HepG2 (cell line): ENCODE results near the gene NRL. TPM values are rescaled to one million over a fixed set of nuclear protein-coding genes. Genes with fewer than 3 reads are reported as not detected.
A peak's percentile ranks its signal among the peaks of the same experiment; 100 is the strongest.

Experiments
- AKAP8 ChIP-seq: sonication (generic); formaldehyde crosslinking; IDR thresholded peaks from 2 replicates; pipeline ENCODE4 v1.5.1; 2020; ENCODE audit warnings: mild to moderate bottlenecking, missing genetic modification reagents
- CERS6 ChIP-seq: sonication (generic); formaldehyde crosslinking; IDR thresholded peaks from 2 replicates; pipeline ENCODE4 v1.5.0; 2020; ENCODE audit warnings: missing genetic modification reagents
- FOXA3 ChIP-seq: IDR thresholded peaks from 2 replicates; pipeline ENCODE4 v1.6.1; 2016; ENCODE audit warnings: missing genetic modification reagents, missing compliant biosample characterization
- FOXO4 ChIP-seq: sonication (generic); formaldehyde crosslinking; conservative IDR thresholded peaks from 2 replicates; pipeline ENCODE4 v1.8.1; 2023; ENCODE audit warnings: missing genetic modification reagents
- MEF2D ChIP-seq: sonication (generic); formaldehyde crosslinking; IDR thresholded peaks from 2 replicates; pipeline ENCODE4 v1.5.1; 2020; ENCODE audit warnings: mild to moderate bottlenecking, missing genetic modification reagents
- STAG1 ChIP-seq: sonication (generic); formaldehyde crosslinking; IDR thresholded peaks from 2 replicates; pipeline ENCODE4 v1.4.0; 2020; ENCODE audit warnings: missing genetic modification reagents
- TCF7 ChIP-seq: sonication (generic); IDR thresholded peaks from 2 replicates; pipeline ENCODE4 v1.6.1; 2016; ENCODE audit warnings: antibody characterized with exemption, low read depth
- ZBTB26 ChIP-seq: IDR thresholded peaks from 2 replicates; pipeline ENCODE4 v1.6.1; 2016; ENCODE audit warnings: missing compliant biosample characterization, missing genetic modification reagents, borderline replicate concordance
- ZBTB34 ChIP-seq: sonication (generic); formaldehyde crosslinking; IDR thresholded peaks from 2 replicates; pipeline ENCODE4 v1.8.0; 2022; ENCODE audit warnings: mild to moderate bottlenecking, missing genetic modification reagents
- ZBTB46 ChIP-seq: sonication (generic); formaldehyde crosslinking; IDR thresholded peaks from 2 replicates; pipeline ENCODE4 v1.4.0; 2020; ENCODE audit warnings: mild to moderate bottlenecking, missing genetic modification reagents, borderline replicate concordance
- ZNF225 ChIP-seq: sonication (generic); formaldehyde crosslinking; IDR thresholded peaks from 2 replicates; pipeline ENCODE4 v1.4.0; 2020; ENCODE audit warnings: mild to moderate bottlenecking, missing genetic modification reagents
- ZNF24 ChIP-seq: fragments of 450-650 bp; IDR thresholded peaks from 2 replicates; pipeline ENCODE4 v1.6.1; 2017; ENCODE audit warnings: antibody characterized with exemption, mild to moderate bottlenecking
- ZNF562 ChIP-seq: sonication (generic); formaldehyde crosslinking; IDR thresholded peaks from 2 replicates; pipeline ENCODE4 v1.8.0; 2022; ENCODE audit warnings: missing genetic modification reagents, borderline replicate concordance
- ZNF567 ChIP-seq: sonication (generic); formaldehyde crosslinking; IDR thresholded peaks from 2 replicates; pipeline ENCODE4 v1.8.1; 2023; ENCODE audit warnings: mild to moderate bottlenecking, missing genetic modification reagents, borderline replicate concordance
- ZNF660 ChIP-seq: sonication (generic); formaldehyde crosslinking; IDR thresholded peaks from 2 replicates; pipeline ENCODE4 v1.5.1; 2020; ENCODE audit warnings: mild to moderate bottlenecking, low read depth, missing genetic modification reagents, borderline replicate concordance
- ZNF704 ChIP-seq: sonication (generic); formaldehyde crosslinking; IDR thresholded peaks from 2 replicates; pipeline ENCODE4 v1.8.1; 2023; ENCODE audit warnings: mild to moderate bottlenecking, inconsistent platforms, moderate library complexity, missing genetic modification reagents, borderline replicate concordance
- ZNF768 ChIP-seq: sonication (generic); formaldehyde crosslinking; IDR thresholded peaks from 2 replicates; pipeline ENCODE4 v1.4.0; 2020; ENCODE audit warnings: missing genetic modification reagents
- ZNF879 ChIP-seq: sonication (generic); formaldehyde crosslinking; IDR thresholded peaks from 2 replicates; pipeline ENCODE4 v1.8.1; 2023; ENCODE audit warnings: missing genetic modification reagents
- polyA plus RNA-seq, 8 experiments: library from polyadenylated mRNA; depleted of rRNA in 3 of 8; stranded (reverse) in 7 of 8; unstranded in 1 of 8; fragments of >200 nt; fragmentation: Illumina TruSeq in 4 of 8; extraction: Trizol in 4 of 8; gene quantifications; 2 replicates each; pipeline versions ENCODE4 v1.2.1 to v1.2.3, GENCODE V29; 2011 to 2016; ENCODE audit warnings: low read depth in 4 of 8, missing spikeins in 1 of 8, mixed read lengths in 1 of 8; ENCODE audit not compliant: insufficient read depth in 1 of 8
- total RNA-seq, 5 experiments: library from RNA; depleted of rRNA; stranded (reverse); fragments of >200 nt; fragmentation: Illumina TruSeq; extraction: Trizol; gene quantifications; 2 replicates each; pipeline ENCODE4 v1.2.3, GENCODE V29; 2016; ENCODE audit warnings: low read depth in 1 of 5
- TF ChIP-seq, protein P1 (sequence below): sonication (generic); formaldehyde crosslinking; IDR thresholded peaks from 2 replicates; pipeline ENCODE4 v1.8.0; 2022; ENCODE audit warnings: mild to moderate bottlenecking, missing genetic modification reagents, moderate library complexity

The NRL gene
- total and polyA plus RNA-seq, 2 of the 13 experiments (the other 11 are each of a cell fraction or from before 2014, with no cell fraction given), result 2.5 to 4.7 TPM

GRCh38 chr14:24032727-24033418, 81.9 kb downstream of the NRL start (continued):
- TF ChIP-seq ZNF704 (no peak), TCF7 (no peak; the same call in 1 of the 2 replicates), FOXO4 (CRISPR knock-in tag) (no peak), MEF2D (CRISPR knock-in tag) (no peak; the same call in 1 of the 2 replicates), ZNF660 (CRISPR knock-in tag) (no peak), FOXA3 (peak; percentile 84), AKAP8 (CRISPR knock-in tag) (no peak), ZBTB26 (CRISPR knock-in tag) (no peak), ZNF562 (CRISPR knock-in tag) (no peak), ZNF567 (CRISPR knock-in tag) (no peak), ZNF24 (no peak), STAG1 (CRISPR knock-in tag) (no peak), ZNF768 (CRISPR knock-in tag) (no peak), ZNF879 (CRISPR knock-in tag) (0 out of 2 replicates have a peak, but pooled peaks have one; percentile 10), CERS6 (CRISPR knock-in tag) (no peak), ZBTB46 (CRISPR knock-in tag) (no peak), ZNF225 (CRISPR knock-in tag) (no peak), ZBTB34 (no peak; the same call in 1 of the 2 replicates)
- TF ChIP-seq, protein P1, sequence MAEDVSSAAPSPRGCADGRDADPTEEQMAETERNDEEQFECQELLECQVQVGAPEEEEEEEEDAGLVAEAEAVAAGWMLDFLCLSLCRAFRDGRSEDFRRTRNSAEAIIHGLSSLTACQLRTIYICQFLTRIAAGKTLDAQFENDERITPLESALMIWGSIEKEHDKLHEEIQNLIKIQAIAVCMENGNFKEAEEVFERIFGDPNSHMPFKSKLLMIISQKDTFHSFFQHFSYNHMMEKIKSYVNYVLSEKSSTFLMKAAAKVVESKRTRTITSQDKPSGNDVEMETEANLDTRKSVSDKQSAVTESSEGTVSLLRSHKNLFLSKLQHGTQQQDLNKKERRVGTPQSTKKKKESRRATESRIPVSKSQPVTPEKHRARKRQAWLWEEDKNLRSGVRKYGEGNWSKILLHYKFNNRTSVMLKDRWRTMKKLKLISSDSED, result no peak
